Endothelial cell of umbilical vein (primary cell): ENCODE data around the gene NRXN3. TPM values are rescaled to one million over a fixed set of nuclear protein-coding genes. Genes with fewer than 3 reads are reported as not detected.

Source experiments
- BruUV-seq: library from RNA; stranded (reverse); fragments of 400-500 nt; replicated peaks from 2 replicates; lab custom pipeline; 2021; lab: Mats Ljungman, UMichigan
- CTCF ChIA-PET: fragments of 300-600, 350-600 bp; sonication (Branson Sonifier 250); formaldehyde crosslinking; loops from one replicate; lab custom pipeline; 2021; ENCODE audit warnings: antibody characterized with exemption, inconsistent platforms; lab: Charles Lee
- POLR2A ChIA-PET: fragments of 300-600, 350-600 bp; sonication (Branson Sonifier 250); formaldehyde crosslinking; loops from one replicate; lab custom pipeline; 2021; ENCODE audit warnings: antibody characterized with exemption, inconsistent platforms; lab: Charles Lee
- DNase-seq: peaks from one replicate; pipeline ENCODE4 v3.0.0-alpha.2; 2011; ENCODE audit warnings: low read depth, low spot score
- FAIRE-seq: peaks from 2 replicates; lab custom pipeline; 2011; peaks lifted over from hg19 to GRCh38; lab: Jason Lieb, UNC
- H2AFZ ChIP-seq: 2 replicates; pipeline ENCODE4 v1.6.0; 2012; ENCODE audit warnings: low read depth, low read length, control low read depth, inconsistent platforms
- H3K27ac ChIP-seq: 2 replicates; pipeline ENCODE4 v1.5.1; 2011; ENCODE audit warnings: low read depth, mild to moderate bottlenecking, control low read depth, low read length, moderate library complexity; ENCODE audit not compliant: insufficient read depth
- H3K27me3 ChIP-seq, 2 experiments: 2 replicates each; pipeline versions ENCODE4 v1.6.0 to v1.6.1; 2011; ENCODE audit warnings: low read length in 2 of 2, mixed read lengths in 1 of 2; ENCODE audit not compliant: control insufficient read depth in 2 of 2, insufficient read depth in 2 of 2
- H3K36me3 ChIP-seq, 2 experiments: 2 replicates in 1 of 2; 3 replicates in 1 of 2; pipeline ENCODE4 v1.5.1; 2011; ENCODE audit warnings: low read length in 2 of 2, mild to moderate bottlenecking in 1 of 2, moderate library complexity in 1 of 2; ENCODE audit not compliant: control insufficient read depth in 2 of 2, insufficient read depth in 2 of 2; ENCODE audit errors: extremely low read depth in 1 of 2
- H3K4me1 ChIP-seq: 3 replicates; pipeline ENCODE4 v1.5.1; 2011; ENCODE audit warnings: mild to moderate bottlenecking, low read length; ENCODE audit not compliant: control insufficient read depth, insufficient read depth; ENCODE audit errors: extremely low read depth
- H3K4me2 ChIP-seq: 2 replicates; pipeline ENCODE4 v1.6.1; 2011; ENCODE audit warnings: low read length, control low read depth, mixed read lengths; ENCODE audit not compliant: insufficient read depth
- H3K4me3 ChIP-seq, 3 experiments: fragments of 200-600 bp in 1 of 3; sonication (generic), shearing (Covaris generic) in 1 of 3; replicated peaks in 1 of 3; 2 replicates each; pipeline ENCODE4 v1.5.1; 2011 to 2016; ENCODE audit warnings: control low read depth in 3 of 3, low read length in 3 of 3, mild to moderate bottlenecking in 2 of 3, inconsistent platforms in 1 of 3, low read depth in 1 of 3, moderate library complexity in 1 of 3; ENCODE audit not compliant: insufficient read depth in 1 of 3
- H3K79me2 ChIP-seq: 2 replicates; pipeline ENCODE4 v1.6.0; 2012; ENCODE audit warnings: low read length, inconsistent platforms; ENCODE audit not compliant: control insufficient read depth, insufficient read depth
- H3K9ac ChIP-seq: replicated peaks from 2 replicates; pipeline ENCODE3; 2011; ENCODE audit warnings: low read length, control low read depth; ENCODE audit not compliant: insufficient read depth; ENCODE audit errors: extremely low read depth
- H3K9me1 ChIP-seq: replicated peaks from 3 replicates; pipeline ENCODE4 v1.6.0; 2011; ENCODE audit warnings: mild to moderate bottlenecking, low read length; ENCODE audit not compliant: control insufficient read depth, insufficient read depth; ENCODE audit errors: extremely low read depth
- H3K9me3 ChIP-seq: replicated peaks from 2 replicates; pipeline ENCODE4 v1.5.1; 2012; ENCODE audit warnings: low read length, inconsistent platforms; ENCODE audit not compliant: control insufficient read depth, insufficient read depth
- H4K20me1 ChIP-seq: replicated peaks from 2 replicates; pipeline ENCODE3; 2011; ENCODE audit warnings: mild to moderate bottlenecking, low read length; ENCODE audit not compliant: control insufficient read depth, insufficient read depth; ENCODE audit errors: extremely low read depth
- CTCF ChIP-seq, 2 donors: IDR thresholded peaks; 1 replicate in 1 of 2; 2 replicates in 1 of 2; pipeline ENCODE4 v1.5.1; 2011; ENCODE audit warnings: low read length in 2 of 2, mild to moderate bottlenecking in 2 of 2, moderate library complexity in 2 of 2, control low read depth in 1 of 2, inconsistent platforms in 1 of 2, low read depth in 1 of 2; ENCODE audit not compliant: insufficient read depth in 1 of 2; ENCODE audit errors: extremely low read depth in 1 of 2
- EZH2 ChIP-seq: IDR thresholded peaks from 2 replicates; pipeline ENCODE4 v1.6.1; 2012; ENCODE audit warnings: borderline replicate concordance, low read depth, mild to moderate bottlenecking, moderate library complexity, low read length, inconsistent platforms; ENCODE audit not compliant: severe bottlenecking
- FOS ChIP-seq: IDR thresholded peaks from 2 replicates; pipeline ENCODE4 v1.6.1; 2011; ENCODE audit warnings: mild to moderate bottlenecking, low read length, moderate library complexity, borderline replicate concordance; ENCODE audit not compliant: insufficient read depth
- GATA2 ChIP-seq: IDR thresholded peaks from 2 replicates; pipeline ENCODE4 v1.7.0; 2011; ENCODE audit warnings: low read depth, mild to moderate bottlenecking, moderate library complexity, mixed read lengths, low read length; ENCODE audit not compliant: insufficient read length, insufficient read depth
- JUN ChIP-seq: IDR thresholded peaks from 2 replicates; pipeline ENCODE4 v1.6.1; 2011; ENCODE audit warnings: borderline replicate concordance, low read depth; ENCODE audit not compliant: insufficient read length, insufficient read depth
- MAX ChIP-seq: IDR thresholded peaks from 2 replicates; pipeline ENCODE4 v1.6.1; 2011; ENCODE audit not compliant: insufficient read depth, insufficient read length
- MYC ChIP-seq: IDR thresholded peaks from one replicate; pipeline ENCODE4 v1.6.1; 2011; ENCODE audit warnings: mild to moderate bottlenecking, low read depth, low read length
- POLR2A ChIP-seq: IDR thresholded peaks from 2 replicates; pipeline ENCODE4 v1.6.1; 2012; ENCODE audit warnings: low read depth, mild to moderate bottlenecking, control low read depth, low read length
- POLR2AphosphoS5 ChIP-seq: IDR thresholded peaks from 2 replicates; pipeline ENCODE4 v1.6.1; 2012; ENCODE audit warnings: low read depth, mild to moderate bottlenecking, control low read depth, low read length, moderate library complexity; ENCODE audit not compliant: insufficient read depth
- dilution Hi-C: fragments of 300-500 bp; cut with MboI; formaldehyde crosslinking; loops from one replicate; pipeline ENCODE4 v1.15.0; 2019; ENCODE audit warnings: low sequenced_read_pairs; ENCODE audit not compliant: extremely low pct_ligation_motif_present
- intact Hi-C: fragments of 100-400 bp; cut with micrococcal nuclease; formaldehyde crosslinking; loops from one replicate; pipeline ENCODE4 v1.10.0; 2022
- polyA plus RNA-seq, 4 experiments: library from polyadenylated mRNA; depleted of rRNA in 3 of 4; stranded (reverse) in 3 of 4; unstranded in 1 of 4; fragments of >200 nt; gene quantifications; 2 replicates each; pipeline versions ENCODE4 v1.2.1 to v1.2.3, GENCODE V29; 2011 to 2012; ENCODE audit warnings: missing spikeins in 1 of 4
- total RNA-seq: library from RNA; stranded (reverse); gene quantifications from 2 replicates; pipeline ENCODE4 v1.2.3, GENCODE V29; 2021

Gene NRXN3
- total and polyA plus RNA-seq, 2 donors (not counting 3 experiments of a cell fraction or from before 2014, with no cell fraction given), result 0.72 to 4.2 TPM

GRCh38 chr14:78324353-78324752 is 154.2 kb downstream of the NRXN3 start:
- no peaks in the 10 kb centered on the region for H3K79me2 ChIP-seq
- H3K4me2 ChIP-seq, result no peak overlapping the region
- no peaks in the 10 kb centered on the region for H3K36me3 ChIP-seq
- H3K27me3 ChIP-seq, result no peaks in the 10 kb centered on the region
- H4K20me1 ChIP-seq, result no peaks in the 10 kb centered on the region
- no peaks in the 10 kb centered on the region for H3K9me3 ChIP-seq
- intact Hi-C loops, result no loop called here
- H3K27ac ChIP-seq, result no peak overlapping the region
- H2AFZ ChIP-seq, result no peak overlapping the region
- dilution Hi-C loops, result no loop called here
- H3K9ac ChIP-seq, result no peak overlapping the region
- H3K4me3 ChIP-seq, result no peak overlapping the region
- POLR2A ChIA-PET, result no interaction called here
- BruUV-seq, result no TSS peak
- FAIRE-seq (no peak), DNase-seq (no peak)
- H3K4me1 ChIP-seq, result no peaks in the 10 kb centered on the region
- H3K9me1 ChIP-seq, result no peaks in the 10 kb centered on the region
- CTCF ChIA-PET, result interaction anchor here (0.6 kb wide), 1 partner anchor 129 kb away, joined by 4 read pairs; no protein-coding TSS in a partner anchor
- TF ChIP-seq GATA2 (no peak), MAX (no peak)

GRCh38 chr14:78325911-78326310 is 155.7 kb downstream of the NRXN3 start:
- Histone ChIP-seq H3K79me2 (no peaks in the 10 kb centered on the region), H3K27me3 (no peaks in the 10 kb centered on the region), H3K9me3 (no peaks in the 10 kb centered on the region), H3K36me3 (no peaks in the 10 kb centered on the region), H3K9me1 (no peaks in the 10 kb centered on the region), H2AFZ (no peak overlapping the region), H3K4me3 (no peak overlapping the region), H3K4me1 (no peaks in the 10 kb centered on the region), H3K27ac (no peak overlapping the region), H3K4me2 (no peak overlapping the region), H3K9ac (no peak overlapping the region), H4K20me1 (no peaks in the 10 kb centered on the region)
- DNase-seq (no peak), FAIRE-seq (no peak)
- ChIA-PET POLR2A (no interaction called here), CTCF (no interaction called here)
- intact Hi-C loops, result no loop called here
- TF ChIP-seq EZH2 (no peak), MAX (no peak), GATA2 (no peak), JUN (no peak), CTCF (IDR thresholded peaks at IDR 0.05; ENCODE audit: extremely low read depth in 1 of 2, insufficient read depth in 1 of 2, low read depth in 1 of 2, low read length in 2 of 2) (no peak), POLR2AphosphoS5 (no peak), POLR2A (no peak), MYC (no peak), FOS (no peak)
- no TSS peak for BruUV-seq
- dilution Hi-C loops, result no loop called here
